NB4 (cell line): ENCODE measurements around the gene ZNF593OS.

Source experiments
- POLR2A ChIP-seq: IDR thresholded peaks from 2 replicates; pipeline ENCODE4 v1.6.1; 2011; ENCODE audit warnings: mild to moderate bottlenecking; ENCODE audit not compliant: insufficient read length; ENCODE audit errors: extremely low read depth
- TF ChIP-seq, protein P1 (sequence below): IDR thresholded peaks from one replicate; pipeline ENCODE4 v1.5.1; 2012; ENCODE audit warnings: low read depth, low read length

DNA sequence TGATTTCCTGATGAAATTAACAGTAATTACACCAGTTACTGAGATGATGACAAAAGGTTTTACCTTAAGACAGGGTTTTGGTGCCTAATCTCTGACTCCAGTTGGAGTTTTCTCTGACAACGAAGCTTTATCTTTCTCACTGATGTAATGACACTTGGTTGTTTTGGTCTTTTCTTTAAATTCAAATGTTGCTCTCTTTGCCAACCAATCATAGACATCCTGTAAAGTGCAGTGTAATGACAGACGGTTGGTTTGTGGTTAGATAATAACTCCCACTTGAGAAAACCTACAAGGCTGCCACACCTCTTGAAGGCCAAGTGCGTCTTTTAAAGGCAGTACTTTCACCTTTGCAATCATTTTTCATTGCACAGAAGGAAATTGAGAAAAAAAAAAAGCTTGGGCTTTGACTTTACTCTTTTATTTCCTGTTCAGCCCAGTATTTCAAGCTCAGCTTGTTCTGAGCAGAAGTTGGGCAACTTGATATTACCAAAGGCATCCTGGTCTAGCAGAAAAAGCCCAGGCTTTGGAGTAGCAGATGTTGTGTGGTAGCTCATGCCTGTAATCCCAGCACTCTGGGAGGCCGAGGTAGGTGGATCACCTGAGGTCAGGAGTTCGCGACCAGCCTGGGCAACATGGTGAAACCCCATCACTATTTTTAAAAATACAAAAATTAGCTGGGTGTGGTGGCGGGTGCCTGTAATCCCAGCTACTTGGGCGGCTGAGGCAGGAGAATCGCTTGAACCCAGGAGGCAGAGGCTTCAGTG is 45.1 kb downstream of the ZNF593OS start:
- no peak for TF ChIP-seq POLR2A
- TF ChIP-seq, protein P1, sequence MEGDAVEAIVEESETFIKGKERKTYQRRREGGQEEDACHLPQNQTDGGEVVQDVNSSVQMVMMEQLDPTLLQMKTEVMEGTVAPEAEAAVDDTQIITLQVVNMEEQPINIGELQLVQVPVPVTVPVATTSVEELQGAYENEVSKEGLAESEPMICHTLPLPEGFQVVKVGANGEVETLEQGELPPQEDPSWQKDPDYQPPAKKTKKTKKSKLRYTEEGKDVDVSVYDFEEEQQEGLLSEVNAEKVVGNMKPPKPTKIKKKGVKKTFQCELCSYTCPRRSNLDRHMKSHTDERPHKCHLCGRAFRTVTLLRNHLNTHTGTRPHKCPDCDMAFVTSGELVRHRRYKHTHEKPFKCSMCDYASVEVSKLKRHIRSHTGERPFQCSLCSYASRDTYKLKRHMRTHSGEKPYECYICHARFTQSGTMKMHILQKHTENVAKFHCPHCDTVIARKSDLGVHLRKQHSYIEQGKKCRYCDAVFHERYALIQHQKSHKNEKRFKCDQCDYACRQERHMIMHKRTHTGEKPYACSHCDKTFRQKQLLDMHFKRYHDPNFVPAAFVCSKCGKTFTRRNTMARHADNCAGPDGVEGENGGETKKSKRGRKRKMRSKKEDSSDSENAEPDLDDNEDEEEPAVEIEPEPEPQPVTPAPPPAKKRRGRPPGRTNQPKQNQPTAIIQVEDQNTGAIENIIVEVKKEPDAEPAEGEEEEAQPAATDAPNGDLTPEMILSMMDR: no peak
